HG02763 (cell line): Measurements from ENCODE around the gene PRR23E.

Experiments used
- ATAC-seq: cut with Tn5 transposase; IDR thresholded peaks from one replicate; pipeline ENCODE4 v1.9.1; 2021; ENCODE audit warnings: mild to moderate bottlenecking, moderate library complexity; ENCODE audit not compliant: unreplicated experiment

PRR23E gene

GRCh38 chr3:127162947-127163645 lies 29.8 kb upstream of the PRR23E start:
- no peak for ATAC-seq

- ATAC-seq, result no peak
Measured at GRCh38 chr3:127164615-127165014, 28.3 kb upstream of the PRR23E start.

- no peak for ATAC-seq
Measured at GRCh38 chr3:127165036-127165435, 27.9 kb upstream of the PRR23E start.

DNA sequence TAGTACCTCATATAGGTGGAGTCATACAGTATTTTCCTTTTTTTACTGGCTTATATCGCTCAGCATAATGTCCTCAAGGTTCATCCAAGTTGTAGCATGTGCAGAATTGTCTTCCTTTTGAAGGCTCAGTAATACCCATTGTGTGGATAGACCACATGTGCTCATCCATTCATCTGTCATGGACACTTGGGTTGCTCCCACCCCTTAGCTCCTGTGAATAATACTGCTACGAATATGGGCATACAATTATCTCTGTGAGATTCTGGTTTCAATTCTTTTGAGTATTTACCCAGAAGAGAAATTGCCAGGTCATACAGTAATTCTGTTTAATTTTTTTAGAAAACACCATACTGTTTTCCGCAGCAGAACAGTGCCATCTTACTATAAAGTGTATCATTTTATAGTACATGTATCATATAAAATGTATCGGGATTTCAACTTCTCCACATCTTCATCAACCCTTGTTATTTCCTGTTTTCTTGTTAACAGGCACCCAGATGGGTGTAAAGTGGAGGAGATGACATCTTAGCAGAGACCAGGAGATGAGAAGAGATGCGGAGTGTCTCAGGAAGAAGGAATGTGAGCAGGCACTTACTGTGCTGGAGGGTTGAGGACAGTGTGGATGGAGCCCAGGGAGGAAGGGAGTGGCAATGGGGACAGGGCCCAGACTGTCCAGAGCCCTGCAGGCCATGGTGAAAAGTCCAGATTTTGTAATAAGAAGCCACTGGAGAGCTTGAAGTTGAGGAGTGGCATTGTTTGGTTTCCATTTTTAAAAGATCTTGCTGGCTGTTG lies 27.0 kb upstream of the PRR23E start:
- ATAC-seq, result no peak

GRCh38 chr3:127166501-127167065 lies 26.3 kb upstream of the PRR23E start:
- no peak for ATAC-seq

GRCh38 chr3:127167315-127168043 lies 25.5 kb upstream of the PRR23E start:
- no peak for ATAC-seq

DNA sequence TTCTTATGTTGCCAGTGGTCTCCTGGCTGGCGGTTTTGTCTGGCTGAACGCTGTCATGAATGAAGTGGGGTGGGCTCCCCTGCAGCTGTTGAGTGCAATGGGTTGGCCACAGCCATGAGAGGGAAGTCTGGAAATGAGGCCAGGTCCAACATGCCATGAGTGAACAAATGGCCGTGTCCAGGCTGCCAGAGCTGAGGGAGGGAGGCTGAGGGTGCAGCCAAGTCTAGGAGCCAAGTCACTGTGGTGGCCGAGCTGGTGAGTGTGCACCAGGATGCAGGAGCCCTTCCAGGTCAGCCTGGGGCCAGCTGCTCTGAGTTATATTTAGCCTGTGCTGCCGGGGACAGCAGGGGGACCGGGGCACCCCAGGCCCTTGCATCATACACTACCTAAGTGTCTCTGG lies 24.7 kb upstream of the PRR23E start:
- no peak for ATAC-seq

- no peak for ATAC-seq
Measured at GRCh38 chr3:127170814-127171213, 22.1 kb upstream of the PRR23E start.

GRCh38 chr3:127171320-127171719 lies 21.6 kb upstream of the PRR23E start:
- ATAC-seq, result no peak

GRCh38 chr3:127171721-127172120 lies 21.2 kb upstream of the PRR23E start:
- no peak for ATAC-seq

- ATAC-seq, result no peak
Measured at GRCh38 chr3:127172211-127172610, 20.7 kb upstream of the PRR23E start.

GRCh38 chr3:127172781-127173515 lies 20.0 kb upstream of the PRR23E start:
- no peak for ATAC-seq

DNA sequence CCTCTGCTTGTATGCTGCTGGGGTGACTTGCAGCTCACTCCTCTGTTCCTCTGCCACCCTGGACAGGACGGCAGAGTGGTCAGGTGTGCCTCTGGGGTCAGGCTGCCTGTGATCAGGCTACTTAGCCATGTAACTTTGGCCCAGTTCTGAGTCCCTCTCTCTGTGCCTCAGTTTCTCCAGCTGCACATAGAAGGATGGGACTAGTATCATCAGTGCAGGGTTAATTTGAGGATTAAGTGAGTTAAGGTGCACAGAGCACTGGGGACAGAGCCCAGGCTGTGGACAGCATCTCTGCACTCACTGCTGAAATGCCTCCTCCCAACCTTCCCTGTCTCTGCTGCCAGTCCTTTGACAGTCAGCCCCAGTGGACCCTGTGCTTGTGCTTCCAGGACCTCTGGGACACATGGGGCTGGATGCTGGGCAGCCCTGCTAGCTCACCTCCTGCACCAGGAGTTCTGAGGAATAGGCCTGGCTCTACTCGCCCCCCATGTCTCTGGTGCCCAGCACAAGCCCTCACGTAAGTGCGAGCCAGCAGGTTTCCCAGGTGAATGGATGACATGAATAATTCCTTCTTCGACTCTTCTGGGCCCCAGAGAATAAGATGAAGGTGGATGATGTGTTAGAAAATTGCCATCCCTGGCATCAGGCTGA lies 19.3 kb upstream of the PRR23E start:
- no peak for ATAC-seq

- ATAC-seq, result no peak
Measured at GRCh38 chr3:127174284-127174683, 18.6 kb upstream of the PRR23E start.

- ATAC-seq, result no peak
Measured at GRCh38 chr3:127174715-127175140, 18.2 kb upstream of the PRR23E start.

- ATAC-seq, result no peak
Measured at GRCh38 chr3:127175272-127175671, 17.7 kb upstream of the PRR23E start.

DNA sequence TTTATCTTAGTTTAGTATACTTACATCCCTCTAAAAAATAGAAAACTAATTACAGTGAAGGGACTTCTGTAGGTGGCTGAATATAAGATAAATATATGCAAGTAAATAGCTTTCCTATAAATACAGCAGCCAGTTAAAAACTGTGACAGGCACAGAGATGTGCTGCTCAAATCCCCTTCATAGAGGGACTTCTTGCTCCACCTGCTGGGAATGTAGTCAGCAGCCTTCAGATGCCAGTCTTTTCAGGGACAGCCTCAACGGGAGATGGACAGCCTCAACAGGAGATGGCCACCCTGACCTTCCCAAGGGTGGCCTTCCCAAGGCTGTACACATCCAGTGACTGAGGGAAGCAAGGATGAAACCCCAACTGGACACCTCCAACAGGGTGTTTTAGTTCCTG lies 15.7 kb upstream of the PRR23E start:
- ATAC-seq, result no peak

- no peak for ATAC-seq
Measured at GRCh38 chr3:127180859-127181258, 12.1 kb upstream of the PRR23E start.

DNA sequence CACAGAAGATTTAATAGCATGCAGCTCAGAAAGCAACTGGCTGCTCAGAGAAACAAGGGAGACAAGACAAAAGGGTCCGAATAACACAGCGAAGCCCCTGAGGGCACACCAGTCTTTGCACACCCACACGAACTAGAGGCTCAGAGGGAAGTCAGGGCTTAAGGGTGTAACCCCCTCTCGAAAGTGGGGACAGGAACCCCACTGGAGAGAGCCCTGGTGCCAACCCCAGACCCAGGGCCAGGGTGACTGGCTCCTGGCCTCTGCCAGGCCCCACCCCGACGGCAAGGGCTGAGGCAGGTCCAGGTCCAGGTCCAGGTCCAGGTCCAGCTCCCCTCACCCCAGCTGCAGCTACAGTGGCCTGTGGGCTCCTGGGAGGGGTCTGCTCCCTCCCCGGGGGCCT lies 10.5 kb upstream of the PRR23E start:
- ATAC-seq, result no peak
